Vagina (tissue), 2 donors: ENCODE results near the gene NFYC. TPM values are rescaled to one million over a fixed set of nuclear protein-coding genes. Genes with fewer than 3 reads are reported as not detected.

ENCODE experiments used
- DNase-seq, 2 donors: peaks; one replicate each; pipeline ENCODE4 v3.0.0-alpha.2; 2017; ENCODE audit errors: extremely low spot score in 2 of 2
- H3K27ac ChIP-seq: fragments of 200-600 bp; sonication (generic); one replicate; pipeline ENCODE4 v1.5.1; 2019
- H3K27me3 ChIP-seq: fragments of 200-600 bp; sonication (generic); one replicate; pipeline ENCODE4 v1.5.1; 2019
- H3K36me3 ChIP-seq, 2 donors: fragments of 200-600 bp; sonication (generic); one replicate each; pipeline ENCODE4 v1.5.1; 2017 to 2019
- H3K4me1 ChIP-seq: fragments of 200-600 bp; sonication (generic); one replicate; pipeline ENCODE4 v1.5.1; 2019
- H3K4me3 ChIP-seq, 2 donors: fragments of 200-600 bp; sonication (generic); 1 replicate in 1 of 2; 2 replicates in 1 of 2; pipeline ENCODE4 v1.5.1; 2016 to 2019
- H3K9me3 ChIP-seq: fragments of 200-600 bp; sonication (generic); one replicate; pipeline ENCODE4 v1.5.1; 2019
- POLR2A ChIP-seq, 2 donors: fragments of 450-650 bp; IDR thresholded peaks; one replicate each; pipeline ENCODE4 v1.6.1; 2017; ENCODE audit warnings: antibody characterized with exemption in 2 of 2, mild to moderate bottlenecking in 2 of 2, moderate library complexity in 2 of 2
- POLR2AphosphoS5 ChIP-seq, 2 donors: sonication (generic); formaldehyde crosslinking; IDR thresholded peaks; one replicate each; pipeline ENCODE4 v1.9.0; 2017; ENCODE audit warnings: antibody characterized with exemption in 2 of 2, mild to moderate bottlenecking in 2 of 2, low read depth in 1 of 2; ENCODE audit not compliant: insufficient read depth in 1 of 2
- intact Hi-C: fragments of 100-400 bp; cut with DNase I; formaldehyde crosslinking; loops from one replicate; pipeline ENCODE4 v1.15.1; 2023
- total RNA-seq: library from RNA; depleted of rRNA; stranded (reverse); fragments of >200 nt; gene quantifications from one replicate; pipeline ENCODE4 v1.2.3, GENCODE V29; 2016
- TF ChIP-seq, protein P1 (sequence below), 3 experiments: fragments of 450-650 bp in 2 of 3; fragments of 200-600 bp in 1 of 3; sonication (generic) in 1 of 3; IDR thresholded peaks; one replicate each; pipeline ENCODE4 v1.5.1; 2017 to 2019; ENCODE audit warnings: antibody characterized with exemption in 3 of 3, mild to moderate bottlenecking in 2 of 3, moderate library complexity in 2 of 3

The NFYC gene
- total RNA-seq, 1 donor from 2014 or later = 61.6 TPM

DNA sequence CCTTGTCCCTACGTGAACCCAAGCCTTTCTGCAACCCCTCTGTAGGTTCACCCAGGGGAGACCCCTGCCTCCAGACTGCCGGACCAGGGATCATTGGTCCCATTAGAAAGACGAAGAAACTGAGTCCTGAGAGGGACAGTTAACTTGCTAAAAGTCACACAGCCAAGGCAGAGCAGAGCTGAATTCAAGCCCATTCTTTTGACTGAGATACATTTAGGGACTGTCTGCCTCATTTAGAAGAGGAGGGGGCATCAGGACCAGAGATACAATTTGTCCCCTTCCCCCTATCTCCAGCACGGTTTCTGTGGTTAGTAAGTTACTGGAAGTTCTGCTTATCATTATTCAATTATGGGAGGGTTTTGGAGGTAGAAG is 111.2 kb downstream of the NFYC start:
- no peaks in the 10 kb centered on the region for H3K9me3 ChIP-seq
- intact Hi-C loops = no loop called here
- DNase-seq = no peak
- no peaks in the 10 kb centered on the region for H3K36me3 ChIP-seq
- H3K4me3 ChIP-seq = peak overlapping the region; percentile 38 to 44
- H3K27ac ChIP-seq = peak overlapping the region; percentile 86
- H3K27me3 ChIP-seq = no peaks in the 10 kb centered on the region
- TF ChIP-seq, protein P1, sequence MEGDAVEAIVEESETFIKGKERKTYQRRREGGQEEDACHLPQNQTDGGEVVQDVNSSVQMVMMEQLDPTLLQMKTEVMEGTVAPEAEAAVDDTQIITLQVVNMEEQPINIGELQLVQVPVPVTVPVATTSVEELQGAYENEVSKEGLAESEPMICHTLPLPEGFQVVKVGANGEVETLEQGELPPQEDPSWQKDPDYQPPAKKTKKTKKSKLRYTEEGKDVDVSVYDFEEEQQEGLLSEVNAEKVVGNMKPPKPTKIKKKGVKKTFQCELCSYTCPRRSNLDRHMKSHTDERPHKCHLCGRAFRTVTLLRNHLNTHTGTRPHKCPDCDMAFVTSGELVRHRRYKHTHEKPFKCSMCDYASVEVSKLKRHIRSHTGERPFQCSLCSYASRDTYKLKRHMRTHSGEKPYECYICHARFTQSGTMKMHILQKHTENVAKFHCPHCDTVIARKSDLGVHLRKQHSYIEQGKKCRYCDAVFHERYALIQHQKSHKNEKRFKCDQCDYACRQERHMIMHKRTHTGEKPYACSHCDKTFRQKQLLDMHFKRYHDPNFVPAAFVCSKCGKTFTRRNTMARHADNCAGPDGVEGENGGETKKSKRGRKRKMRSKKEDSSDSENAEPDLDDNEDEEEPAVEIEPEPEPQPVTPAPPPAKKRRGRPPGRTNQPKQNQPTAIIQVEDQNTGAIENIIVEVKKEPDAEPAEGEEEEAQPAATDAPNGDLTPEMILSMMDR (IDR thresholded peaks at IDR 0.05) = no peak
- no peak for TF ChIP-seq POLR2A (IDR thresholded peaks at IDR 0.05)
- TF ChIP-seq POLR2AphosphoS5 (IDR thresholded peaks at IDR 0.05; ENCODE audit: insufficient read depth in 1 of 2, low read depth in 1 of 2) = no peak
- peaks cover 50% of the 10 kb centered on the region for H3K4me1 ChIP-seq

DNA sequence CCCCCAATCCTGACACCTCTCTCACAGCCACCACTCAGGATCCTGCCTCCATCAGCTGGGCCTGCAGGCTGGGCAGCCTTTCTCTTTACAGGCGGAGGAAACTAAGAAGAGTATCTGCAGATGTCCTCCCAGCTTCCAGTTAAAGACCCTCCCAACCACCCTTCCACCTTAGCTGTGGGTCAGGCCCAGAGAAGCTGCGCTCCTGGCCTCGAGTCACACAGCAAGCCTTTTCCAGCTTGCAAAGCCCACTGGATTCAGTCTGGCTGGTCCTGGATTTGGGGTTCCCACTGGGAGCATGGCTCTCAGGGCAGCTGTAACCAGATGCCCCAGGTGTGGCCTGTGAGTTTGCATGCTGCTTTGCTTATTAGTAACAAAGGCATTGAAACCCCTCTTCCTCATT is 111.9 kb downstream of the NFYC start:
- TF ChIP-seq POLR2AphosphoS5 (IDR thresholded peaks at IDR 0.05; ENCODE audit: insufficient read depth in 1 of 2, low read depth in 1 of 2) (no peak), POLR2A (IDR thresholded peaks at IDR 0.05) (no peak)
- TF ChIP-seq, protein P1 (IDR thresholded peaks at IDR 0.05) = no peak
- H3K36me3 ChIP-seq = no peaks in the 10 kb centered on the region
- H3K4me1 ChIP-seq = peaks cover 50% of the 10 kb centered on the region
- H3K27me3 ChIP-seq = no peaks in the 10 kb centered on the region
- H3K9me3 ChIP-seq = no peaks in the 10 kb centered on the region
- no peak overlapping the region for H3K4me3 ChIP-seq
- intact Hi-C loops = no loop called here
- H3K27ac ChIP-seq = peak overlapping the region; percentile 86
- no peak for DNase-seq

DNA sequence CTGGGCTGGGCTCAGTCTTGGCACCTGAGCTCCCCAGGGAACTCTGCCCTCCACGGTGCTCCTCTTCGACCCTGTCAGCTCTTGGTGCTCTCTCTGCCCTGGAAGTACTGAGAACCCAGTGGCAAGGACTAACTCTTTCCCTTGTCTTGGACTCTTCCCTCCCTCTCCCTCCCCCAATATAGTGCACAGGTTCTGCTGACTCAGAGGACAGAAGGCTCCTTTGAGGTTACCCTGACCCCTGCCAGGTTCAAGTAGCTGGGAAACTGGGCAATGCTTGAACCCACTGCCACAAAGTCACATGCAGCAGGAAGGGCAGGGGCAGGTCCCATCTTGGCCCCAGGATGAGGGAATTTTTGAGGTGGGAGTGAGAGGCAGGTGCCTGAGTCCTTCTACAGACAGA is 112.4 kb downstream of the NFYC start:
- intact Hi-C loops = no loop called here
- Histone ChIP-seq H3K9me3 (no peaks in the 10 kb centered on the region), H3K4me1 (peaks cover 50% of the 10 kb centered on the region), H3K27me3 (no peaks in the 10 kb centered on the region), H3K27ac (no peak overlapping the region), H3K36me3 (no peaks in the 10 kb centered on the region), H3K4me3 (no peak overlapping the region)
- DNase-seq = no peak
- TF ChIP-seq, protein P1 (IDR thresholded peaks at IDR 0.05) = no peak
- no peak for TF ChIP-seq POLR2A (IDR thresholded peaks at IDR 0.05)
- TF ChIP-seq POLR2AphosphoS5 (IDR thresholded peaks at IDR 0.05; ENCODE audit: insufficient read depth in 1 of 2, low read depth in 1 of 2) = no peak

DNA sequence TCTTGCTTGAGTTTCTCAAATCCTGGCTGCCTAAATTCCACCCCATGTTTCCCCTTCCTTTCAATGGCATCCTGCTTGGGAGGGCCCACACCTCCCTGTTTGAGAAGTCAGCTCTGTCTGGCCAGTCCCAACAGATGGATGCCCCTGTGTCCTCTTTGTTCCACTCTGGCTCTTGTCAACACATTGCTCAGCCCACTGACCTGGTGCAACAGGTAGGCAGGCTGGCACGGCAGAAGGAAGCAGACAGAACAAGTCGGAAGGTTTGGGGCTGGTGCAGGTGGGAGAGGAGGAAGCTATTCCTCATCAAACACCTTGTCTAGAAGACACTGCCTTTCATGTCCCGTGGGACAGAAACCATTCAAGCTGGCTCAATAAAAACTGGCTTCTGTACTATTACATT is 114.7 kb downstream of the NFYC start:
- H3K27ac ChIP-seq = peak overlapping the region; percentile 27
- H3K9me3 ChIP-seq = no peaks in the 10 kb centered on the region
- TF ChIP-seq, protein P1 (IDR thresholded peaks at IDR 0.05) = no peak
- no peak for TF ChIP-seq POLR2AphosphoS5 (IDR thresholded peaks at IDR 0.05; ENCODE audit: insufficient read depth in 1 of 2, low read depth in 1 of 2)
- no peak for TF ChIP-seq POLR2A (IDR thresholded peaks at IDR 0.05)
- H3K36me3 ChIP-seq = no peaks in the 10 kb centered on the region
- H3K4me1 ChIP-seq = peaks cover 29% of the 10 kb centered on the region
- H3K27me3 ChIP-seq = no peaks in the 10 kb centered on the region
- no peak for DNase-seq
- intact Hi-C loops = no loop called here
- H3K4me3 ChIP-seq = no peak overlapping the region

DNA sequence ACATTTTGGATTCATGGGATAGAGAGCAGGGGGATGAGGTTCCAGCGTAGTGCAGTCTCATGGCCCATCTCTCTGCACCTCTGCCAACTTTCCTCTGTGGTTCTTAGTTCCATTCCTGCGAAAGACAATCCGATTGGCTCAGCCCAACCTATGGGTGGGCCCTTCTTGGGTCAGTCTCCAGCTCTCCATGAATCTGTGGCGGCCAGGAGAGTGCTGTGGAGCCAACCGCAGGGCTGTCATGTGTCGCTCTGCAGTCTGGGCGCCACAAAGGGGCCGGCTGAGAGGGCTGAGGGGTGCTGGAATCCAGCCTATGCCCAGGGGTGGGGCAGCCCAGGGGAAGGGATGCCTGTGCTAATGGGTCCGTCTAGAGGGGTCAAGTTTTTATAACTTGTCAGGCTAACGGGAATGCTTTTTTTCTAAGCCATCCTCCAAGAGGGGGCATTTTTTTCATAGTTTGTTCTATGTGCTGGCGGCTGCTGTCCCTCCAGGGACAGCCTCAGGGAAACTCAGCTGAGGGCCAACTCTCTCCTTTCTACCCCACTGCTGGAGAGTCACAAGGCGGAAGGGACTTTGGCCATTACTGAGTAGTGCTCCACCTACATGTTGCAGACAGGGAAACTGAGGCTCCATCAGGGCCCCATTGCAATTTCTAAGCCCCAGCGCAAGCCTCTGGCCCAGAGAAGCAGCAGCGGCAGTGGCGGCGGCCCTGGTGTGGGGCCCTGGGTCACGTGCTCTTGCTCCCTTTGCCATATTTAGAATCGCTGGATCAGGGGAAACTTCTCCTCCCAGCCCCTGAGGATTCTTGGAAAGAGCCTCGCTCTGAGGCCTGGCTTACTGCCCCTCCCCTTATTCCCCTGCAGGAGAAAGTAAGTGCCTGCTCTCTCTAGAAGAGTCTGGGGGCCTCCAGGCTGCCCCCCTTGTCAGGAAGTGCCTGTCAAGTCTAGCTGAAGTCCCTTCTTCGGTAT is 115.5 kb downstream of the NFYC start:
- H3K27ac ChIP-seq = peak overlapping the region; percentile 68
- no peaks in the 10 kb centered on the region for H3K27me3 ChIP-seq
- no peaks in the 10 kb centered on the region for H3K36me3 ChIP-seq
- TF ChIP-seq POLR2A (IDR thresholded peaks at IDR 0.05) (no peak), POLR2AphosphoS5 (IDR thresholded peaks at IDR 0.05; ENCODE audit: insufficient read depth in 1 of 2, low read depth in 1 of 2) (peak in 1 of 2 donors; percentile 26)
- no peak overlapping the region for H3K4me3 ChIP-seq
- no peak for DNase-seq
- no peaks in the 10 kb centered on the region for H3K9me3 ChIP-seq
- intact Hi-C loops = no loop called here
- peaks cover 22% of the 10 kb centered on the region for H3K4me1 ChIP-seq
